Renal pelvis (tissue), 4 donors: ENCODE results near the gene WNT1. TPM values are rescaled to one million over a fixed set of nuclear protein-coding genes. Genes with fewer than 3 reads are reported as not detected.

ENCODE experiments used
- DNase-seq: peaks from one replicate; pipeline ENCODE4 v3.0.0-alpha.2; 2013
- polyA plus RNA-seq, 3 donors: library from polyadenylated mRNA; unstranded; fragments of 120-200 nt; gene quantifications; one replicate each; pipeline ENCODE4 v1.2.1, GENCODE V29; 2013; ENCODE audit not compliant: insufficient read length in 3 of 3

The WNT1 gene
- polyA plus RNA-seq, 3 donors: not detected

GRCh38 chr12:49028666-49029275 lies 50.6 kb downstream of the WNT1 start:
- no peak for DNase-seq

GRCh38 chr12:49030119-49030518 lies 52.0 kb downstream of the WNT1 start:
- DNase-seq: no peak

- DNase-seq: no peak
Observed at GRCh38 chr12:49030714-49031572, 52.8 kb downstream of the WNT1 start.

- DNase-seq: no peak
Observed at GRCh38 chr12:49031573-49032161, 53.5 kb downstream of the WNT1 start.

Other genes starting within 250 kb of the WNT1 start
- gene ADCY6, start 189.2 kb upstream of the WNT1 start, polyA plus RNA-seq: 100 to 1,000 TPM in 2 of 3 donors, 10 to 100 TPM in 1; 85.2 to 119 (median 118) TPM
- gene CACNB3, start 159.8 kb upstream of the WNT1 start, polyA plus RNA-seq: 10 to 100 TPM; 53.1 to 62.3 (median 56.2) TPM
- 100 to 1,000 TPM; 103 to 125 (median 108) TPM for gene DDX23, start 126.2 kb upstream of the WNT1 start, polyA plus RNA-seq
- gene RND1, start 112.5 kb upstream of the WNT1 start, polyA plus RNA-seq: 1 to 10 TPM; 2.5 to 3.0 (median 2.5) TPM
- 10 to 100 TPM; 16.4 to 19.8 (median 18.3) TPM for gene FKBP11, start 52.8 kb upstream of the WNT1 start, polyA plus RNA-seq
- gene ARF3, start 20.8 kb upstream of the WNT1 start, polyA plus RNA-seq: 100 to 1,000 TPM; 130 to 138 (median 138) TPM
- under 1 TPM in 1 of 3 donors, not detected in 2; 0.09 TPM for gene WNT10B, start 6.6 kb upstream of the WNT1 start, polyA plus RNA-seq
- gene DDN, start 21.1 kb downstream of the WNT1 start, polyA plus RNA-seq: 100 to 1,000 TPM in 1 of 3 donors, 10 to 100 TPM in 2; 92.6 to 101 (median 93.1) TPM
- 10 to 100 TPM; 71.6 to 87.5 (median 83.5) TPM for gene PRKAG1, start 40.5 kb downstream of the WNT1 start, polyA plus RNA-seq
- 10 to 100 TPM; 47.9 to 66.1 (median 65.9) TPM for gene KMT2D, start 82.5 kb downstream of the WNT1 start, polyA plus RNA-seq
- 1 to 10 TPM; 1.6 to 2.1 (median 2.0) TPM for gene RHEBL1, start 91.7 kb downstream of the WNT1 start, polyA plus RNA-seq
- under 1 TPM; 0.34 to 0.50 (median 0.35) TPM for gene DHH, start 116.5 kb downstream of the WNT1 start, polyA plus RNA-seq
- 10 to 100 TPM; 59.6 to 91.0 (median 90.9) TPM for gene LMBR1L, start 132.5 kb downstream of the WNT1 start, polyA plus RNA-seq
- 1,000 to 10,000 TPM in 2 of 3 donors, 100 to 1,000 TPM in 1; 971 to 1,231 (median 1,109) TPM for gene TUBA1B, start 153.1 kb downstream of the WNT1 start, polyA plus RNA-seq
- 100 to 1,000 TPM; 364 to 473 (median 401) TPM for gene TUBA1A, start 210.8 kb downstream of the WNT1 start, polyA plus RNA-seq